Neural progenitor cell (in vitro differentiated cells): ENCODE results near the gene FYCO1. TPM values are rescaled to one million over a fixed set of nuclear protein-coding genes. Genes with fewer than 3 reads are reported as not detected.
A peak's percentile ranks its signal among the peaks of the same experiment; 100 is the strongest.

Experiments
- DNase-seq: peaks from one replicate; pipeline ENCODE4 v3.0.0-alpha.2; 2016; ENCODE audit warnings: low spot score
- H2AFZ ChIP-seq: fragments of 200-600 bp; sonication (generic); replicated peaks from 2 replicates; pipeline ENCODE4 v1.6.1; 2016; ENCODE audit warnings: antibody characterized with exemption
- H3F3A ChIP-seq: fragments of 200-600 bp; sonication (generic); 2 replicates; pipeline ENCODE4 v1.6.1; 2016; ENCODE audit warnings: antibody characterized with exemption, low read depth
- H3K27ac ChIP-seq: fragments of 200-600 bp; sonication (generic); 2 replicates; pipeline ENCODE4 v1.5.1; 2016; ENCODE audit warnings: mild to moderate bottlenecking
- H3K27me3 ChIP-seq: fragments of 200-600 bp; sonication (generic); 2 replicates; pipeline ENCODE4 v1.6.1; 2016; ENCODE audit warnings: mild to moderate bottlenecking, moderate library complexity
- H3K36me3 ChIP-seq: fragments of 200-600 bp; sonication (generic); 2 replicates; pipeline ENCODE4 v1.5.1; 2016
- H3K4me1 ChIP-seq: fragments of 200-600 bp; sonication (generic); 2 replicates; pipeline ENCODE4 v1.6.1; 2016; ENCODE audit warnings: mixed run types
- H3K4me2 ChIP-seq: fragments of 200-600 bp; sonication (generic); 2 replicates; pipeline ENCODE4 v1.6.1; 2016
- H3K4me3 ChIP-seq: fragments of 200-600 bp; sonication (generic); 2 replicates; pipeline ENCODE4 v1.5.1; 2016
- H3K79me2 ChIP-seq: fragments of 200-600 bp; sonication (generic); 2 replicates; pipeline ENCODE4 v1.6.1; 2016; ENCODE audit warnings: low read depth
- H3K9ac ChIP-seq: fragments of 200-600 bp; sonication (generic); 2 replicates; pipeline ENCODE4 v1.6.1; 2016
- H3K9me3 ChIP-seq: fragments of 200-600 bp; sonication (generic); 2 replicates; pipeline ENCODE4 v1.5.1; 2016; ENCODE audit warnings: low read depth
- H4K20me1 ChIP-seq: fragments of 200-600 bp; sonication (generic); 2 replicates; pipeline ENCODE4 v1.6.1; 2016; ENCODE audit warnings: low read depth
- H3K27ac Mint-ChIP-seq: 3 replicates; pipeline ENCODE4 v1.8.0; 2021; ENCODE audit warnings: mixed read lengths
- H3K27me3 Mint-ChIP-seq: 2 replicates; pipeline ENCODE4 v1.8.0; 2022; ENCODE audit warnings: low read depth, mild to moderate bottlenecking, inconsistent platforms, moderate library complexity, mixed read lengths; ENCODE audit not compliant: insufficient read depth
- H3K36me3 Mint-ChIP-seq: 3 replicates; pipeline ENCODE4 v1.8.0; 2021; ENCODE audit warnings: mixed read lengths
- H3K4me1 Mint-ChIP-seq: 3 replicates; pipeline ENCODE4 v1.8.0; 2021; ENCODE audit warnings: mixed read lengths
- H3K4me3 Mint-ChIP-seq: 3 replicates; pipeline ENCODE4 v1.8.0; 2021; ENCODE audit warnings: mild to moderate bottlenecking, moderate library complexity, mixed read lengths
- H3K9me3 Mint-ChIP-seq: 3 replicates; pipeline ENCODE4 v1.8.0; 2020; ENCODE audit warnings: mixed read lengths
- EZH2 ChIP-seq: fragments of 200-600 bp; sonication (generic); IDR thresholded peaks from 2 replicates; pipeline ENCODE4 v1.6.1; 2017; ENCODE audit warnings: antibody characterized with exemption, mild to moderate bottlenecking, moderate library complexity
- EZH2phosphoT487 ChIP-seq: fragments of 200-600 bp; sonication (generic); IDR thresholded peaks from 2 replicates; pipeline ENCODE4 v1.6.1; 2017; ENCODE audit warnings: antibody characterized with exemption
- total RNA-seq: library from RNA; depleted of rRNA; stranded (reverse); fragments of >200 nt; gene quantifications from 2 replicates; pipeline ENCODE4 v1.2.3, GENCODE V29; 2015; ENCODE audit warnings: low replicate concordance
- TF ChIP-seq, protein P1 (sequence below): fragments of 200-600 bp; sonication (generic); IDR thresholded peaks from 2 replicates; pipeline ENCODE4 v1.5.1; 2017; ENCODE audit warnings: antibody characterized with exemption, mild to moderate bottlenecking

Gene FYCO1
- total RNA-seq, 1 donor from 2014 or later: 6.8 TPM

DNA sequence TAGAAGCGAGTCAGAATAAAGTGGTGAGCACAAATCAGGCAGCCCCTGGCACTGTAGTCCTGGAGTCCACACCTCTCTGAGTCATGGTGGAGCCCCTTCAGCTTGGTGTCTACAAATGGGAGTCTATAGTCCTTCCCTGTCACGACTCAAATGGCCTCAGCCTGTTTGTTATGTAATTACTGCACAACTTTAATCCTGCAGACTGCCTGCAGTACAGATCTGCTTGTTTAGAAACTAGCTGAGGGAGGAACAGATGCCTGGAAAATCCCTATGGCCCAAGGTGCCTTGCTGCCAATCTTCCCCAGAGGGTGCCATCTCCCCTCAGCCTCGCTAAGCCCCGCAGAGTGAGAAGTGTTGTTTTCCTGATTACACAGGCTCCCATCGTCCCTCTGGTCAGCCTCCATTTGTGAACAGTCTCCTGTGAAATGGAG, 56.3 kb downstream of the FYCO1 start:
- Histone ChIP-seq H3K79me2 (no peaks in the 10 kb centered on the region), H2AFZ (no peak overlapping the region), H3K4me1 (no peaks in the 10 kb centered on the region), H3K4me2 (no peak overlapping the region), H3K9ac (no peak overlapping the region), H4K20me1 (no peaks in the 10 kb centered on the region), H3K27ac (no peak overlapping the region), H3F3A (no peaks in the 10 kb centered on the region), H3K36me3 (no peaks in the 10 kb centered on the region), H3K9me3 (no peaks in the 10 kb centered on the region), H3K4me3 (no peak overlapping the region), H3K27me3 (no peaks in the 10 kb centered on the region)
- no peaks in the 10 kb centered on the region for H3K27me3 Mint-ChIP-seq
- H3K36me3 Mint-ChIP-seq: peaks cover 10% of the 10 kb centered on the region
- no peak overlapping the region for H3K27ac Mint-ChIP-seq
- TF ChIP-seq EZH2phosphoT487 (no peak), EZH2 (no peak)
- TF ChIP-seq, protein P1, sequence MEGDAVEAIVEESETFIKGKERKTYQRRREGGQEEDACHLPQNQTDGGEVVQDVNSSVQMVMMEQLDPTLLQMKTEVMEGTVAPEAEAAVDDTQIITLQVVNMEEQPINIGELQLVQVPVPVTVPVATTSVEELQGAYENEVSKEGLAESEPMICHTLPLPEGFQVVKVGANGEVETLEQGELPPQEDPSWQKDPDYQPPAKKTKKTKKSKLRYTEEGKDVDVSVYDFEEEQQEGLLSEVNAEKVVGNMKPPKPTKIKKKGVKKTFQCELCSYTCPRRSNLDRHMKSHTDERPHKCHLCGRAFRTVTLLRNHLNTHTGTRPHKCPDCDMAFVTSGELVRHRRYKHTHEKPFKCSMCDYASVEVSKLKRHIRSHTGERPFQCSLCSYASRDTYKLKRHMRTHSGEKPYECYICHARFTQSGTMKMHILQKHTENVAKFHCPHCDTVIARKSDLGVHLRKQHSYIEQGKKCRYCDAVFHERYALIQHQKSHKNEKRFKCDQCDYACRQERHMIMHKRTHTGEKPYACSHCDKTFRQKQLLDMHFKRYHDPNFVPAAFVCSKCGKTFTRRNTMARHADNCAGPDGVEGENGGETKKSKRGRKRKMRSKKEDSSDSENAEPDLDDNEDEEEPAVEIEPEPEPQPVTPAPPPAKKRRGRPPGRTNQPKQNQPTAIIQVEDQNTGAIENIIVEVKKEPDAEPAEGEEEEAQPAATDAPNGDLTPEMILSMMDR: no peak
- H3K4me1 Mint-ChIP-seq: peaks cover 3% of the 10 kb centered on the region
- DNase-seq: peak; percentile 25
- H3K4me3 Mint-ChIP-seq: no peak overlapping the region
- no peaks in the 10 kb centered on the region for H3K9me3 Mint-ChIP-seq

DNA sequence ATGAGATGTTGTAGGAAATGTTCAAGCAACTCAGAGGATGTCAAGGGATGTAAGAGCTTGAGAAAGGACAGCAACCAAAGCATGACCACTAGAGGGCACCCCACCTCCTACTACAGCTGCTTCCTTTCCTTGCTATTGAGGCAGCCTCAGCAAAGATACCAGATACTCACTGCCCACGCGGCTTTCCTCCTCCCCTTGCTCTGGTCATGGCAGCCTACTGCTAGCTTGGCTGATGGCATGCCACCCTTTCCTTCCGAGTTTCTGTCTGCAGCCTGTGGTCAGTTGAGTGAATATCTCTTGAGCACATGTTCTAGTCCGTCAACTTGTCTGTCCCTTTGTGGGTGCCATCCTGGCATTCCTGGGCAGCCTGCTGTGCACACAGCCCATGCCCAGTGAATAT, 56.8 kb downstream of the FYCO1 start:
- no peak overlapping the region for H3K9ac ChIP-seq
- H3F3A ChIP-seq: no peaks in the 10 kb centered on the region
- no peaks in the 10 kb centered on the region for H3K9me3 ChIP-seq
- TF ChIP-seq, protein P1: peak; percentile 84
- TF ChIP-seq EZH2: no peak
- no peaks in the 10 kb centered on the region for H4K20me1 ChIP-seq
- H3K27ac Mint-ChIP-seq: no peak overlapping the region
- H3K79me2 ChIP-seq: no peaks in the 10 kb centered on the region
- H3K4me1 ChIP-seq: no peaks in the 10 kb centered on the region
- H3K4me1 Mint-ChIP-seq: peaks cover 3% of the 10 kb centered on the region
- peaks cover 14% of the 10 kb centered on the region for H3K36me3 Mint-ChIP-seq
- no peak overlapping the region for H2AFZ ChIP-seq
- peak; percentile 86 for DNase-seq
- H3K9me3 Mint-ChIP-seq: no peaks in the 10 kb centered on the region
- H3K27me3 Mint-ChIP-seq: no peaks in the 10 kb centered on the region
- H3K36me3 ChIP-seq: no peaks in the 10 kb centered on the region
- H3K4me3 Mint-ChIP-seq: no peak overlapping the region
- H3K4me2 ChIP-seq: no peak overlapping the region
- H3K27ac ChIP-seq: no peak overlapping the region
- no peaks in the 10 kb centered on the region for H3K27me3 ChIP-seq
- no peak overlapping the region for H3K4me3 ChIP-seq

DNA sequence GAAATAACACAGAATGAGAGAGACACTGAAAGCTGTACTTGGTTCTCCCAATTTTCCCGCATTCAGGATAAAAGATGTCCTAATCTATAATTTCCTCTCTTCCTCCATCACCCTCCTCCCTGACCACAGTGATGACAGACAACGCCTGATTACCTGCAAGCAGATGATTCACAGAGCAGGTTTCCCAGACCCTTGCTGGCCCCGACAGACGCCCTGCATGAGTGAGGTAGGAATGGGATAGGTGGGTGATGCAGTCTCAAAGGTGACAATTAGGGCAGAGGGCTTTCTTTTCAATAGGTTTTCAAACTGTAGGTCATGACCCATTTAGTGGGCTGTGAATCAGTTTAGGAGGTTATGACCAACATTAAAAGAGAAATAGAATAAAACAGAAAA, 57.6 kb downstream of the FYCO1 start:
- Mint-ChIP-seq H3K36me3 (peaks cover 18% of the 10 kb centered on the region), H3K27me3 (no peaks in the 10 kb centered on the region), H3K4me1 (peaks cover 3% of the 10 kb centered on the region), H3K4me3 (no peak overlapping the region), H3K27ac (no peak overlapping the region), H3K9me3 (no peaks in the 10 kb centered on the region)
- no peaks in the 10 kb centered on the region for H3K27me3 ChIP-seq
- H3K9ac ChIP-seq: no peak overlapping the region
- no peaks in the 10 kb centered on the region for H3K79me2 ChIP-seq
- H3K36me3 ChIP-seq: peaks cover 6% of the 10 kb centered on the region
- no peak overlapping the region for H3K4me3 ChIP-seq
- H3K4me2 ChIP-seq: no peak overlapping the region
- no peak for DNase-seq
- H4K20me1 ChIP-seq: no peaks in the 10 kb centered on the region
- H3K4me1 ChIP-seq: no peaks in the 10 kb centered on the region
- TF ChIP-seq, protein P1: no peak
- TF ChIP-seq EZH2phosphoT487 (no peak), EZH2 (no peak)
- H3K9me3 ChIP-seq: no peaks in the 10 kb centered on the region
- H2AFZ ChIP-seq: no peak overlapping the region
- no peaks in the 10 kb centered on the region for H3F3A ChIP-seq
- no peak overlapping the region for H3K27ac ChIP-seq
